C4-2B (cell line): ENCODE measurements around the gene OSBPL3.

Experiments
- ZFX ChIP-seq: fragments of 450-650 bp; IDR thresholded peaks from 2 replicates; pipeline ENCODE4 v1.6.1; 2017
- TF ChIP-seq, protein P1 (sequence below): fragments of 450-650 bp; conservative IDR thresholded peaks from 2 replicates; pipeline ENCODE4 v1.5.1; 2017; ENCODE audit warnings: mild to moderate bottlenecking

DNA sequence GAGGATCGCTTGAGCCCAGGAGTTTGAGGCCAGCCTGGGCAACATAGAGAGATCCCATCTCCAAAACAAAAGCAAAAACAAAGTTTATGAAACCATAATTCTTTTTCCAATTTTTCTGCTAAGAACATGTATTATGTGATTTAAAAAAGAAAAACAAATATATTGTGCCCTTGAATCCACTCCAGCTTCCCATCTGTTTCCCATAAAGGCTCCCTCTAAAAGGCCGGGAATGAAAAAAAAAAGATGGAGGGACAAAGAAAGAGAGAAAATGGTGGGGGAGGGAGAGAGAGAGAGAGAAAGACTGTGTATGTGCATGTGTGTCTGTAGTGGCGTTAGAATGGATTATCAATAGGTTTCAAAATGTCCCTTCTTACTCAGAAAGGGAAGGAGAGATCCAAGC lies 202.2 kb downstream of the OSBPL3 start:
- TF ChIP-seq, protein P1, sequence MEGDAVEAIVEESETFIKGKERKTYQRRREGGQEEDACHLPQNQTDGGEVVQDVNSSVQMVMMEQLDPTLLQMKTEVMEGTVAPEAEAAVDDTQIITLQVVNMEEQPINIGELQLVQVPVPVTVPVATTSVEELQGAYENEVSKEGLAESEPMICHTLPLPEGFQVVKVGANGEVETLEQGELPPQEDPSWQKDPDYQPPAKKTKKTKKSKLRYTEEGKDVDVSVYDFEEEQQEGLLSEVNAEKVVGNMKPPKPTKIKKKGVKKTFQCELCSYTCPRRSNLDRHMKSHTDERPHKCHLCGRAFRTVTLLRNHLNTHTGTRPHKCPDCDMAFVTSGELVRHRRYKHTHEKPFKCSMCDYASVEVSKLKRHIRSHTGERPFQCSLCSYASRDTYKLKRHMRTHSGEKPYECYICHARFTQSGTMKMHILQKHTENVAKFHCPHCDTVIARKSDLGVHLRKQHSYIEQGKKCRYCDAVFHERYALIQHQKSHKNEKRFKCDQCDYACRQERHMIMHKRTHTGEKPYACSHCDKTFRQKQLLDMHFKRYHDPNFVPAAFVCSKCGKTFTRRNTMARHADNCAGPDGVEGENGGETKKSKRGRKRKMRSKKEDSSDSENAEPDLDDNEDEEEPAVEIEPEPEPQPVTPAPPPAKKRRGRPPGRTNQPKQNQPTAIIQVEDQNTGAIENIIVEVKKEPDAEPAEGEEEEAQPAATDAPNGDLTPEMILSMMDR = no peak
- TF ChIP-seq ZFX = no peak
